ENCODE data around the gene NAP1L1.

The NAP1L1 gene

GRCh38 chr12:76094754-76095153, 10.3 kb upstream of the NAP1L1 start:
- TF ChIP-seq ZNF565 (CRISPR knock-in tag; conservative IDR thresholded peaks at IDR 0.05; ENCODE audit: low read depth) (no peak), CSDC2 (CRISPR knock-in tag; IDR thresholded peaks at IDR 0.05) (no peak), CREB5 (CRISPR knock-in tag; IDR thresholded peaks at IDR 0.05; ENCODE audit: low read depth) (no peak), ZFP30 (CRISPR knock-in tag; IDR thresholded peaks at IDR 0.05) (no peak), TSHZ2 (CRISPR knock-in tag; IDR thresholded peaks at IDR 0.05) (no peak), CSRNP3 (CRISPR knock-in tag; IDR thresholded peaks at IDR 0.05) (no peak)
- ATAC-seq: no peak

GRCh38 chr12:76091246-76091754, 6.8 kb upstream of the NAP1L1 start:
- no peak for ATAC-seq
- TF ChIP-seq ESRRG (CRISPR knock-in tag; IDR thresholded peaks at IDR 0.05) (no peak), ZFP30 (CRISPR knock-in tag; IDR thresholded peaks at IDR 0.05) (no peak), ZC3H10 (CRISPR knock-in tag; IDR thresholded peaks at IDR 0.05) (no peak), TOX (CRISPR knock-in tag; IDR thresholded peaks at IDR 0.05; ENCODE audit: borderline replicate concordance) (no peak), PPARA (CRISPR knock-in tag; IDR thresholded peaks at IDR 0.05; ENCODE audit: borderline replicate concordance) (no peak), CREB5 (CRISPR knock-in tag; IDR thresholded peaks at IDR 0.05; ENCODE audit: low read depth) (no peak), ISL1 (CRISPR knock-in tag; IDR thresholded peaks at IDR 0.05) (no peak), ZFP3 (CRISPR knock-in tag; IDR thresholded peaks at IDR 0.05) (no peak), GLIS3 (CRISPR knock-in tag; IDR thresholded peaks at IDR 0.05) (no peak), SNAI2 (CRISPR knock-in tag; IDR thresholded peaks at IDR 0.05) (no peak), TSHZ2 (CRISPR knock-in tag; IDR thresholded peaks at IDR 0.05) (no peak), OSR1 (CRISPR knock-in tag; IDR thresholded peaks at IDR 0.05) (no peak), ZNF70 (CRISPR knock-in tag; IDR thresholded peaks at IDR 0.05) (no peak), CSRNP3 (CRISPR knock-in tag; IDR thresholded peaks at IDR 0.05) (no peak), ZNF8 (CRISPR knock-in tag; IDR thresholded peaks at IDR 0.05) (no peak), CSDC2 (CRISPR knock-in tag; IDR thresholded peaks at IDR 0.05) (no peak)

- TF ChIP-seq CSRNP3 (CRISPR knock-in tag; IDR thresholded peaks at IDR 0.05): no peak
- no peak for TF ChIP-seq ESRRG (CRISPR knock-in tag; IDR thresholded peaks at IDR 0.05)
- TF ChIP-seq TOX (CRISPR knock-in tag; IDR thresholded peaks at IDR 0.05; ENCODE audit: borderline replicate concordance): no peak
- no peak for TF ChIP-seq TSHZ2 (CRISPR knock-in tag; IDR thresholded peaks at IDR 0.05)
- TF ChIP-seq RARB (CRISPR knock-in tag; IDR thresholded peaks at IDR 0.05): no peak
- TF ChIP-seq ZFP30 (CRISPR knock-in tag; IDR thresholded peaks at IDR 0.05): no peak
- no peak for TF ChIP-seq ZC3H10 (CRISPR knock-in tag; IDR thresholded peaks at IDR 0.05)
- ATAC-seq: no peak
Measured at GRCh38 chr12:76085520-76085868, 1.0 kb upstream of the NAP1L1 start.

Data from SK-N-SH treated with all-trans-retinoic acid at 6 μM for 48 hours (cell line).